Measurements from ENCODE around the gene ELMO1.

GRCh38 chr7:37033141-37033540 lies 415.5 kb downstream of the ELMO1 start:
- TF ChIP-seq CTCF (optimal IDR thresholded peaks at IDR 0.05 in 1 of 3, IDR thresholded peaks at IDR 0.05 in 1 of 3, conservative IDR thresholded peaks at IDR 0.05 in 1 of 3; ENCODE audit: extremely low read depth in 1 of 3, insufficient read depth in 2 of 3, low read length in 3 of 3) (no peak), EZH2 (IDR thresholded peaks at IDR 0.05; ENCODE audit: low read length) (no peak)

All from keratinocyte (primary cell).